Hair follicle dermal papilla cell (primary cell): ENCODE data around the gene AGXT. TPM values are rescaled to one million over a fixed set of nuclear protein-coding genes. Genes with fewer than 3 reads are reported as not detected.

Source experiments
- total RNA-seq: library from RNA; depleted of rRNA; stranded (reverse); fragments of >200 nt; gene quantifications from 2 replicates; pipeline ENCODE4 v1.2.3, GENCODE V29; 2012

AGXT gene
- total RNA-seq: not detected in 2 replicates

GRCh38 chr2:240868286-240869108 lies at the start of gene AGXT:
Gene AGXT, plus strand, starts transcription at chr2:240868824. Its CDS starts 42 bp downstream, at chr2:240868866.

GRCh38 chr2:240819858-240820606 lies 48.6 kb upstream of the AGXT start, which contains the start of gene KIF1A:
Gene KIF1A, minus strand, starts transcription at chr2:240820219. Its CDS starts 22,467 bp downstream, at chr2:240797752.

GRCh38 chr2:240895656-240896388 lies 27.2 kb downstream of the AGXT start, which contains the start of gene MAB21L4:
Gene MAB21L4, minus strand, starts transcription at chr2:240896156. Its CDS starts 159 bp downstream, at chr2:240895997.

GRCh38 chr2:240906141-240906910 lies 37.7 kb downstream of the AGXT start, which contains the start of gene CROCC2:
Gene CROCC2, plus strand, starts transcription at chr2:240906336. Its CDS starts 178 bp downstream, at chr2:240906514.

Other genes with a start within 250 kb of the AGXT start
- gene GPR35, start 243.3 kb upstream of the AGXT start, total RNA-seq: 0.32 and 0.73 TPM in 2 replicates
- gene AQP12B, start 185.9 kb upstream of the AGXT start, total RNA-seq: not detected in 2 replicates
- gene AQP12A, start 177.0 kb upstream of the AGXT start, total RNA-seq: not detected in 2 replicates
- gene KIF1A, start 48.6 kb upstream of the AGXT start, total RNA-seq: not detected in 2 replicates
- gene MAB21L4, start 27.3 kb downstream of the AGXT start, total RNA-seq: not detected in 2 replicates
- 0.49 and 0.81 TPM in 2 replicates for gene CROCC2, start 37.5 kb downstream of the AGXT start, total RNA-seq
- 104 and 209 TPM in 2 replicates for gene SNED1, start 129.8 kb downstream of the AGXT start, total RNA-seq
- gene MTERF4, start 233.5 kb downstream of the AGXT start, total RNA-seq: 29.0 and 37.2 TPM in 2 replicates